ENCODE results near the gene CR2. TPM values are rescaled to one million over a fixed set of nuclear protein-coding genes. Genes with fewer than 3 reads are reported as not detected.
A peak's percentile ranks its signal among the peaks of the same experiment; 100 is the strongest.
"Not testable (repeated sequence)": the region's sequence is repeated elsewhere in the genome, so short reads cannot be mapped to it uniquely, and the experiment has no call there.

The CR2 gene
- total RNA-seq, 1 donor from 2014 or later, result 0.27 TPM

GRCh38 chr1:207499573-207499972, 45.4 kb downstream of the CR2 start:
- intact Hi-C loops (cut with DNase I), result no loop called here

GRCh38 chr1:207500306-207500705, 46.2 kb downstream of the CR2 start:
- no peak for DNase-seq (ENCODE audit: low spot score)
- intact Hi-C loops (cut with DNase I), result no loop called here
- no peak for ATAC-seq

More at GRCh38 chr1:207499573-207499972, 45.4 kb downstream of the CR2 start:
- DNase-seq (ENCODE audit: low spot score) (peak; percentile 68), ATAC-seq (peak; percentile 74)

- DNase-seq (ENCODE audit: low spot score) (no peak), ATAC-seq (no peak)
- intact Hi-C loops (cut with DNase I), result no loop called here
These were observed 46.9 kb downstream of the CR2 start for GRCh38 chr1:207501071-207501470.

- intact Hi-C loops (cut with DNase I), result no loop called here
- ATAC-seq (no peak), DNase-seq (ENCODE audit: low spot score) (no peak)
These were observed 48.6 kb downstream of the CR2 start for GRCh38 chr1:207502726-207503125.

- ATAC-seq (no peak), DNase-seq (ENCODE audit: low spot score) (no peak)
- intact Hi-C loops (cut with DNase I), result no loop called here
These were observed 49.8 kb downstream of the CR2 start for GRCh38 chr1:207503950-207504349.

GRCh38 chr1:207504438-207504837, 50.3 kb downstream of the CR2 start:
- intact Hi-C loops (cut with DNase I), result no loop called here
- DNase-seq (ENCODE audit: low spot score), result no peak
- no peak for ATAC-seq

GRCh38 chr1:207510444-207510843, 56.3 kb downstream of the CR2 start:
- ATAC-seq (no peak), DNase-seq (ENCODE audit: low spot score) (no peak)
- intact Hi-C loops (cut with DNase I), result no loop called here

GRCh38 chr1:207514890-207515289, 60.8 kb downstream of the CR2 start:
- ATAC-seq (no peak), DNase-seq (ENCODE audit: low spot score) (no peak)
- intact Hi-C loops (cut with DNase I), result no loop called here

- no peak for ATAC-seq
- intact Hi-C loops (cut with DNase I), result no loop called here
- no peak for DNase-seq (ENCODE audit: low spot score)
These were observed 62.6 kb downstream of the CR2 start for GRCh38 chr1:207516729-207517128.

GRCh38 chr1:207518608-207519236, 64.6 kb downstream of the CR2 start:
- DNase-seq (ENCODE audit: low spot score) (no peak), ATAC-seq (no peak)
- intact Hi-C loops (cut with DNase I), result no loop called here

- intact Hi-C loops (cut with DNase I), result no loop called here
- ATAC-seq (no peak), DNase-seq (ENCODE audit: low spot score) (no peak)
These were observed 65.6 kb downstream of the CR2 start for GRCh38 chr1:207519505-207520399.

GRCh38 chr1:207520400-207521345, 66.5 kb downstream of the CR2 start:
- DNase-seq (ENCODE audit: low spot score); intact Hi-C loops (cut with DNase I); ATAC-seq: not testable (repeated sequence)

- intact Hi-C loops (cut with DNase I), result not testable (repeated sequence)
These were observed 71.1 kb downstream of the CR2 start for GRCh38 chr1:207525239-207525638.

GRCh38 chr1:207528401-207528800, 74.3 kb downstream of the CR2 start:
- DNase-seq (ENCODE audit: low spot score); intact Hi-C loops (cut with DNase I): not testable (repeated sequence)
- peak; percentile 56 for ATAC-seq

More at GRCh38 chr1:207525239-207525638, 71.1 kb downstream of the CR2 start:
- not testable (repeated sequence) for ATAC-seq; DNase-seq (ENCODE audit: low spot score)

- intact Hi-C loops (cut with DNase I), result not testable (repeated sequence)
These were observed 82.1 kb downstream of the CR2 start for GRCh38 chr1:207536263-207536662.

More at GRCh38 chr1:207536263-207536662, 82.1 kb downstream of the CR2 start:
- not testable (repeated sequence) for ATAC-seq; DNase-seq (ENCODE audit: low spot score)
